Uterus (tissue), 4 donors: Measurements from ENCODE around the gene CAPZB. TPM values are rescaled to one million over a fixed set of nuclear protein-coding genes. Genes with fewer than 3 reads are reported as not detected.

Source experiments
- DNase-seq, 2 donors: peaks; one replicate each; pipeline ENCODE4 v3.0.0-alpha.2; 2019 to 2020
- H3K27ac ChIP-seq, 2 donors: fragments of 200-600 bp; sonication (generic); 1 replicate in 1 of 2; 2 replicates in 1 of 2; pipeline ENCODE4 v1.5.1; 2016 to 2018
- H3K27me3 ChIP-seq, 2 donors: fragments of 200-600 bp; sonication (generic); one replicate each; pipeline ENCODE4 v1.5.1; 2018 to 2019; ENCODE audit warnings: control low read depth in 1 of 2
- H3K36me3 ChIP-seq, 2 donors: fragments of 200-600 bp; sonication (generic); one replicate each; pipeline ENCODE4 v1.5.1; 2019; ENCODE audit warnings: control low read depth in 1 of 2
- H3K4me1 ChIP-seq, 2 donors: fragments of 200-600 bp; sonication (generic); one replicate each; pipeline ENCODE4 v1.5.1; 2018 to 2019; ENCODE audit warnings: control low read depth in 1 of 2
- H3K4me3 ChIP-seq, 2 donors: fragments of 200-600 bp; sonication (generic); 1 replicate in 1 of 2; 2 replicates in 1 of 2; pipeline ENCODE4 v1.5.1; 2018 to 2019; ENCODE audit warnings: mild to moderate bottlenecking in 1 of 2
- H3K9me3 ChIP-seq, 2 donors: fragments of 200-600 bp; sonication (generic); one replicate each; pipeline ENCODE4 v1.5.1; 2019; ENCODE audit warnings: control low read depth in 1 of 2
- POLR2A ChIP-seq, 2 donors: fragments of 450-650 bp; IDR thresholded peaks; one replicate each; pipeline ENCODE4 v1.6.1; 2016; ENCODE audit warnings: antibody characterized with exemption in 2 of 2, mild to moderate bottlenecking in 1 of 2, moderate library complexity in 1 of 2
- intact Hi-C: fragments of 100-400 bp; cut with DNase I; formaldehyde crosslinking; loops from one replicate; pipeline ENCODE4 v1.15.1; 2023; ENCODE audit warnings: low total_unique reads
- total RNA-seq, 4 donors: library from RNA; depleted of rRNA in 3 of 4; stranded (reverse); fragments of >200 nt in 3 of 4; gene quantifications; one replicate each; pipeline versions ENCODE4 v1.1.0 to v1.2.4, GENCODE V29; 2014 to 2023
- TF ChIP-seq, protein P1 (sequence below), 4 experiments: fragments of 200-600 bp in 2 of 4; fragments of 450-650 bp in 2 of 4; sonication (generic) in 2 of 4; IDR thresholded peaks; one replicate each; pipeline ENCODE4 v1.5.1; 2016 to 2019; ENCODE audit warnings: antibody characterized with exemption in 4 of 4, mild to moderate bottlenecking in 2 of 4, moderate library complexity in 1 of 4
- donor health status: DM: yes; HTN: yes; CAD: no.

Gene CAPZB
- total RNA-seq, 4 donors from 2014 or later: 94.4 to 281 (median 141) TPM

- intact Hi-C loops: no loop called here
- DNase-seq: no peak
- Histone ChIP-seq H3K4me1 (peaks cover 45 to 54% of the 10 kb centered on the region in 2 donors), H3K27ac (peak overlapping the region; percentile 87 to 92), H3K27me3 (no peaks in the 10 kb centered on the region), H3K36me3 (no peaks in the 10 kb centered on the region), H3K4me3 (no peak overlapping the region), H3K9me3 (no peaks in the 10 kb centered on the region)
- TF ChIP-seq, protein P1, sequence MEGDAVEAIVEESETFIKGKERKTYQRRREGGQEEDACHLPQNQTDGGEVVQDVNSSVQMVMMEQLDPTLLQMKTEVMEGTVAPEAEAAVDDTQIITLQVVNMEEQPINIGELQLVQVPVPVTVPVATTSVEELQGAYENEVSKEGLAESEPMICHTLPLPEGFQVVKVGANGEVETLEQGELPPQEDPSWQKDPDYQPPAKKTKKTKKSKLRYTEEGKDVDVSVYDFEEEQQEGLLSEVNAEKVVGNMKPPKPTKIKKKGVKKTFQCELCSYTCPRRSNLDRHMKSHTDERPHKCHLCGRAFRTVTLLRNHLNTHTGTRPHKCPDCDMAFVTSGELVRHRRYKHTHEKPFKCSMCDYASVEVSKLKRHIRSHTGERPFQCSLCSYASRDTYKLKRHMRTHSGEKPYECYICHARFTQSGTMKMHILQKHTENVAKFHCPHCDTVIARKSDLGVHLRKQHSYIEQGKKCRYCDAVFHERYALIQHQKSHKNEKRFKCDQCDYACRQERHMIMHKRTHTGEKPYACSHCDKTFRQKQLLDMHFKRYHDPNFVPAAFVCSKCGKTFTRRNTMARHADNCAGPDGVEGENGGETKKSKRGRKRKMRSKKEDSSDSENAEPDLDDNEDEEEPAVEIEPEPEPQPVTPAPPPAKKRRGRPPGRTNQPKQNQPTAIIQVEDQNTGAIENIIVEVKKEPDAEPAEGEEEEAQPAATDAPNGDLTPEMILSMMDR (IDR thresholded peaks at IDR 0.05): no peak
- no peak for TF ChIP-seq POLR2A (IDR thresholded peaks at IDR 0.05)
Measured at GRCh38 chr1:19435851-19436455, 49.4 kb downstream of the CAPZB start.

GRCh38 chr1:19435181-19435580, 50.2 kb downstream of the CAPZB start:
- H3K9me3 ChIP-seq: no peaks in the 10 kb centered on the region
- no peaks in the 10 kb centered on the region for H3K36me3 ChIP-seq
- H3K4me3 ChIP-seq: no peak overlapping the region
- H3K27ac ChIP-seq: peak overlapping the region; percentile 87 to 92
- TF ChIP-seq, protein P1 (IDR thresholded peaks at IDR 0.05): no peak
- TF ChIP-seq POLR2A (IDR thresholded peaks at IDR 0.05): no peak
- H3K27me3 ChIP-seq: no peaks in the 10 kb centered on the region
- DNase-seq: peak in 1 of 2 donors; percentile 63
- intact Hi-C loops: no loop called here
- H3K4me1 ChIP-seq: peaks cover 49 to 55% of the 10 kb centered on the region in 2 donors

GRCh38 chr1:19433719-19433998, 51.7 kb downstream of the CAPZB start:
- Histone ChIP-seq H3K27me3 (no peaks in the 10 kb centered on the region), H3K27ac (peak overlapping the region; percentile 87 to 92), H3K4me1 (peaks cover 54 to 55% of the 10 kb centered on the region in 2 donors), H3K9me3 (no peaks in the 10 kb centered on the region), H3K36me3 (no peaks in the 10 kb centered on the region), H3K4me3 (no peak overlapping the region)
- intact Hi-C loops: no loop called here
- TF ChIP-seq, protein P1 (IDR thresholded peaks at IDR 0.05): no peak
- no peak for TF ChIP-seq POLR2A (IDR thresholded peaks at IDR 0.05)
- DNase-seq: no peak

DNA sequence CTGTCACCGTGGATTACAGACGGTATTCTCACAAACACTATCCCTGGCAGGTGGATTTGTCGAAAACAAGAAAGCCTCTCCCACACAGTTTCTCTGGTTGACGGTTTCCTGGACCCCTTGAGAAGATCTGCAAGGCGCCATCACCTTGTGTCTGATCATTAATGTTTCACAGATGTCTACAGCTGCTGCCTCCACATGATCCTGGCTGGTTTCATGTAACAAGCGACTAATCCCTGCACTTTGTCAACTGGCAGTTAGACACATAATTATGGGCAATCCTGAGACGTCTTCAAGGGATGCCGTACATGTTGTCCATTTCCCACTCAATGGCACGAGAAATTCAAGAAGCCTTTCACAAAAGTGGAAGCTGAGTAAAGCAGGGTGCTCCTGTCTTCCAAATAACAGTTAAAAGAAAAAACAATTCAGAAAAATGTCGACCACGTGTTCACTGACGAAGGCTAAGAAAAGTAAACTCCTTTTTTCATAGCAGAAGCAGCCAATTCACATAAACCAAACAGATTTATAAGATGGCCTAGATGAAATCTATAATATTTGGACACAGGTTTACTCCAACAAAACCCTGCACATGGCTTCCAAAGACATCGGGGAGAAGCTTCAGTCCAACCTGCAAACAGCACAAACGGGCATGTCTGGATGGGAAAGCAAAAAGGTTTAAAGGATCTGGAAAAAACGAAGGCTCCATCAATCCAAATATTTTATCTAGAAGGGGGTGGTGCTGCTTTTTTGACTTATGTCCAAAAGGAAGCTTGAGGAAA, 52.2 kb downstream of the CAPZB start:
- Histone ChIP-seq H3K36me3 (no peaks in the 10 kb centered on the region), H3K27ac (peak overlapping the region; percentile 87 to 92), H3K27me3 (no peaks in the 10 kb centered on the region), H3K4me1 (peaks cover 50 to 51% of the 10 kb centered on the region in 2 donors), H3K9me3 (no peaks in the 10 kb centered on the region), H3K4me3 (no peak overlapping the region)
- intact Hi-C loops: no loop called here
- TF ChIP-seq, protein P1 (IDR thresholded peaks at IDR 0.05): no peak
- TF ChIP-seq POLR2A (IDR thresholded peaks at IDR 0.05): no peak
- DNase-seq: peak in 1 of 2 donors; percentile 53
